Fibroblast of the aortic adventitia (primary cell): Measurements from ENCODE around the gene PTPN5. TPM values are rescaled to one million over a fixed set of nuclear protein-coding genes. Genes with fewer than 3 reads are reported as not detected.

Experiments used
- DNase-seq: peaks from one replicate; pipeline ENCODE4 v3.0.0-alpha.2; 2010; ENCODE audit warnings: low read depth
- H3K4me3 ChIP-seq: 2 replicates; pipeline ENCODE4 v1.5.1; 2011; ENCODE audit warnings: low read depth, mild to moderate bottlenecking, control low read depth, low read length, moderate library complexity
- CTCF ChIP-seq: IDR thresholded peaks from 2 replicates; pipeline ENCODE4 v1.5.1; 2011; ENCODE audit warnings: mild to moderate bottlenecking, low read length, control low read depth, inconsistent platforms; ENCODE audit not compliant: insufficient read depth
- total RNA-seq: library from RNA; depleted of rRNA; stranded (reverse); fragments of >200 nt; gene quantifications from 2 replicates; pipeline ENCODE4 v1.2.3, GENCODE V29; 2012; ENCODE audit warnings: low replicate concordance

Gene PTPN5
- total RNA-seq, 1 donor = not detected

- TF ChIP-seq CTCF = no peak
- peak; percentile 16 for DNase-seq
- H3K4me3 ChIP-seq = no peak overlapping the region
These were observed 34.7 kb downstream of the PTPN5 start for GRCh38 chr11:18756889-18757288.

- no peak for TF ChIP-seq CTCF
- no peak overlapping the region for H3K4me3 ChIP-seq
- peak; percentile 8 for DNase-seq
These were observed 37.3 kb downstream of the PTPN5 start for GRCh38 chr11:18754308-18754707.

- TF ChIP-seq CTCF = no peak
- H3K4me3 ChIP-seq = no peak overlapping the region
- no peak for DNase-seq
These were observed 39.1 kb downstream of the PTPN5 start for GRCh38 chr11:18752502-18752901.

GRCh38 chr11:18750944-18751343 lies 40.7 kb downstream of the PTPN5 start:
- no peak for TF ChIP-seq CTCF
- DNase-seq = no peak
- no peak overlapping the region for H3K4me3 ChIP-seq

GRCh38 chr11:18749681-18750319 lies 41.8 kb downstream of the PTPN5 start:
- TF ChIP-seq CTCF = no peak
- DNase-seq = peak; percentile 60
- no peak overlapping the region for H3K4me3 ChIP-seq

GRCh38 chr11:18748766-18749365 lies 42.7 kb downstream of the PTPN5 start:
- DNase-seq = peak; percentile 49
- TF ChIP-seq CTCF = no peak
- no peak overlapping the region for H3K4me3 ChIP-seq

GRCh38 chr11:18745251-18745650 lies 46.3 kb downstream of the PTPN5 start:
- no peak overlapping the region for H3K4me3 ChIP-seq
- no peak for TF ChIP-seq CTCF
- no peak for DNase-seq
